HG03159 (cell line): ENCODE measurements around the gene DOCK6.

ENCODE experiments used
- ATAC-seq: cut with Tn5 transposase; IDR thresholded peaks from one replicate; pipeline ENCODE4 v1.9.1; 2021; ENCODE audit warnings: mild to moderate bottlenecking, moderate library complexity; ENCODE audit not compliant: unreplicated experiment

DOCK6 gene

DNA sequence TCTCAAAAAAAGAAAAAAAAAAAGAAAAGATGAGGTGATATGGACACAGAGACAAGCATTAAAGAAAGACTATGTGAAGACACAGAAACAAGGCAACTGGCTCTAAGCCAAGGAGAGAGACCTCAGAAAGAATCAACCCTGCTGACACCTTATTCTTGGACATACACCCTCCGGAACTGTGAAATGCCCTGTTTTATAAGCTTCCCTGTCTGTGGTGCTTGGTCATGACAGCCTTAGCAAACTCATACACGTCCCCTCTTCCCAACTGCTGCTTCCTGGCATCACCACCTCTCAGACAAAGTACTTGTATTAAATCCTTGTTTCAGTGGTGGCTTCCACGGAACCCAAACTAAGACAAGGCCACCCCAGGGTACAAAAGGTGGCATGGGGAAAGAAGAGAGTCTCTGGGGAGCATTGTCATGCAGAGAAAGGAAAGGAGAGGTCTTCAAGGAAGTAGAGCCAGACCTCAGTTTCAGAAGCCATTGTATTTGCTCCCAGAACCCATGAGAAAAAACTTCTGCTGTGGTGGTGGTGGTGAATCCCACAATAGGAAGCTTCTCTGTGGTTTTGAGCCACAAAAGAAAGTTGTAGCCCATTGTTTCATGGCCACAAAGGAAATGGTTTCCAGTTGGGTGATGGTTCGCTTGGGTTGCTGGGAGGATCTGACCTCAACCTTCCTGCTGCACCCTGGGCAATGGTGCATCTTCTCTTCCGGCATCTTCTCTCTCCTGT lies 17.3 kb upstream of the DOCK6 start:
- ATAC-seq = no peak

DNA sequence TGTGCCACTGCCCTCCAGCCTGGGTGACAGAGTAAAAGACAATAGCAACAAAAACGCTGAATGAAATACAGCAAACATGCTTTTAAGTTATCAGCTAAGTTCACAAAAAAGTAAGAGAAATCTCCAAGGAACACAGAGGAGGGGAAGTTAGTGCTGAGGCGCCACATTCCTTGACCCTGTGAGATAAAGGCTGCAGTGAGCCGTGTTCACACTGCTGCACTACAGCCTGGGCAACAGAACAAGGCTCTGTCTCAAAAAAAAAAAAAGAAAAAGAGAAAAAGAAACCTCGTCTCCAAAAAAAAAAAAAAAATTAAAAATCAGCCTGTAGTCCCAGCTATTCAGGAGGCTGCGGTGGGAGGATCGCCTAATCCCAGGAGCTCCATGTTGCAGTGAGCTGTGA lies 16.3 kb upstream of the DOCK6 start:
- no peak for ATAC-seq

DNA sequence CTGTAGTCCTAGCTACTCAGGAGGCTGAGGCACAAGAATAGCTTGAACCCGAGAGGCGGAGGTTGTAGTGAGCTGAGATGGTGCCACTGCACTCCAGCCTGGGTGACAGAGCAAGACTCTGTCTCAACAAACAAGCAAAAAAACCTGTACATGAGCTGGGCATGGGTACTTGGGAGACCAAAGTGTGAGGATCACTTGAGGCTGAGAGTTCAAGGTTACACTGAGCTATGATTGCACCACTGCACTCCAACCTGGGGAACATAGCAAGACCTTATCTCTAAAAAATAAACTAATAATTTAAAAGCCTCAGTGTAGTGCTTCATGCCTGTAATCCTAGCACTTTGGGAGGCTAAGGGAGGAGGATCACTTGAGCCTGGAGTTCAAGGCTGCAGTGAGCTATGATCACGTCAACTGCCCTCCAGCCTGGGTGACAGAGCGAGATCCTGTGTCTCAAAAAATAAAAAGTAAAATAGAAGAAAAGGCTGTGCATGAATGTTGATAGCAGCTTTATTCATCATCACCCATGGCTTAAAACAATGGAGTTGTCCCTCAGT lies 12.3 kb upstream of the DOCK6 start:
- ATAC-seq = no peak

DNA sequence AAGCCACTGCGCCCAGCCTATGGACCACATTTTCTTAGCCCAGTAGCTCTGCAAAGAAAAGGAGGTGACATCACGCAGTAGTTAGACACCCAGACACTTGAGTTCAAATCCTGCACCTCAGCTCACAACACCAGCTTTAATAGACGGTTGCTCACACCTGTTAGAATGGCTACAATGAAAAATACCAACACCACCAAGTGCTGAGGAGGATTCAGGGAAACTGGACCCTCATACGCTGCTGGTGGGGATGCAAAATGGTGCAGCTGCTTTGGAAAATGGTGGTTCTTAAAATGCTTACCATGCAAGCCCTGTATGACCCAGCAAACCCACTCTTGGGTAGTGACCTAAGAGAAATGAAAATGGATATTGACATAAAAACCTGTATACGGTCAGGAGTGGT lies 11.7 kb upstream of the DOCK6 start:
- no peak for ATAC-seq

DNA sequence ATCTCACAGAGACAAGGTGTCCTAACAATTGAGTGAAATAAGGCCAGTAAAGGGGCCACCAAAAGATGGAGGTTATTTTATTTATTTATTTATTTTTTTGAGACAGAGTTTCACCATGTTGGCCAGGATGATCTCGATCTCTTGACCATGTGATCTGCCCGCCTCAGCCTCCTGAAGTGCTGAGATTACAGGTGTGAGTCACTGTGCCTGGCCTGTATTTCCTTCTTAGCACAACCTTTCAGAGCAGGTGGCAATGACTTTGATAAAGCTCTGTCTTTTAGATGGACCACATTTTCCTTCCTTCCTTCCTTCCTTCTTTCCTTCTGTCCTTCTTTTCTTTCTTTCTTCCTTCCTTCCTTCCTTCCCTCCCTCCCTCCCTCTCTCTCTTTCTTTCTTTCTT lies 11.0 kb upstream of the DOCK6 start:
- no peak for ATAC-seq

DNA sequence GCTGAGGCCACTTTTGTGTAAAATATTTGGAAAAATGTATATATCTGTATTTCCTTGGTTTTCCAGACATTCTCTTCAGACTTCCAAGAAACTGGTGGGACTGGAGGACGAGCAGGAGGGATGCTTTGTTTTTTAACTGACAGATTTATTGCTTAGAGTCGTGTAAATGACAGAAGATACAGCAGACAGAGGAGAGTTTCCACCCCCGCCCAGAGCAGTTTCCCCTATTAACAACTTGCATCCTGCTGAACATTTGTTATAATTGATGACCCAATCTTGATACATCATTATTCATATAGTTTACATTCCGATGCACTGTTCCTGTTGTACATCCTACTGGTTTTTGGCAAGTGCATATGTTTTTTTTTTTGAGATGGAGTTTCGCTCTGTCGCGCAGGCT lies 7.1 kb upstream of the DOCK6 start:
- no peak for ATAC-seq

DNA sequence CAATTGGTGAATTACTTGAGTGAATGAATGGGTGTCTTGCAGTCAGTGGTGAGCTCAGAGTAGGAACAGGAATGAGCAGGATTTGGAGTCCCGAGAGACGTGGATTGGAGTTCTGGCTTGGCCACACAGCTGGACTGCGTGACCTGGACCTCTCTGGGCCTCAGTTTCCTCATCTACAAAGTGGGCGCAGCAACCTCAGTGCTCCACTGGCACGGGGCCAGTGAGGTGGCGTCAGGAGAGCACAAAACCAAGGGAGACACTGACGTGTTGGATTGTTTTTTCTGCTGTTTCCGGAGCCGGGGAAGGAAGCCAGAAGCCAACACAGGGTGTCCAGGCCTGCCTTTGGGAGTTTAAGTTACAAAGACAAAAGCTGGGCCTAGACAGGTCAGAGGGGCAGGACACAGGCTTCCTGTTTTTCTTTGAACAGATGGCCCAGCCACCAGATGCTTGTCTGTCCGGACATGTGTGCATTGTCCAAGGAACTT lies 6.5 kb upstream of the DOCK6 start:
- ATAC-seq = no peak

DNA sequence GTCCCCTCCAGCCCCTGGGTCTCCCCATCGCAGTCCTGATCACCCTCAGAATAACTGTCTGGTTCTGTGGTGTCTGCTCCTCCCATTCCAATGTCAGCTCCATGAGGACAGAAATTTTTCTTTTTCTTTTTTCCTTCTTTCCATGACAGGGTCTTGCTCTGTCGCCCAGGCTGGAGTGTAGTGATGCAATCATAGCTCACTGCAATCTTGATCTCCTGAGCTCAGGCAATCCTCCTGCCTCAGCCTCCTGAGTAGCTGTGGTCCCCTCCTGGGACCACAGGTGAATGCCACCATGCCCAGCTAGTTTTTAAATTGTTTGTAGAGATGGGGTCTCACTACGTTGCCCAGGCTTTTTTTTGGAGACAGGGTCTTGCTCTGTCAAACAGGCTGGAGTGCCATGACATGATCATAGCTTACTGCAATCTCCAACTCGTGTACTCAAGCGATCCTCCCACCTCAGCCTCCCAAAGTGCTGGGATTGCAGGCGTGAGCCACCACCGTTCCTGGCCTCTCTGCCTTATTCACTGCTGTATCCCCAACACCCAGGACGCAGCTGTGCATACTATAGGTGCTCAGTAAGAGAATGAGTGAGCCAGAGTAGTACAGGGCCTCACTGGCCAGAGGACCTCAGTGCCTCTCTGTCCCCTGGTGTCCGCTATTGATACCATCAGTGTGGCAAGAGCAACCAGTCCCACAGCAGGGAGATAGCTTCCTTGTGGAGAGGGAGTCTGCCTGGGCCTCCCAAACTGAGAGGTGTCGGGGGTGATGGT lies 5.2 kb upstream of the DOCK6 start:
- ATAC-seq = no peak

DNA sequence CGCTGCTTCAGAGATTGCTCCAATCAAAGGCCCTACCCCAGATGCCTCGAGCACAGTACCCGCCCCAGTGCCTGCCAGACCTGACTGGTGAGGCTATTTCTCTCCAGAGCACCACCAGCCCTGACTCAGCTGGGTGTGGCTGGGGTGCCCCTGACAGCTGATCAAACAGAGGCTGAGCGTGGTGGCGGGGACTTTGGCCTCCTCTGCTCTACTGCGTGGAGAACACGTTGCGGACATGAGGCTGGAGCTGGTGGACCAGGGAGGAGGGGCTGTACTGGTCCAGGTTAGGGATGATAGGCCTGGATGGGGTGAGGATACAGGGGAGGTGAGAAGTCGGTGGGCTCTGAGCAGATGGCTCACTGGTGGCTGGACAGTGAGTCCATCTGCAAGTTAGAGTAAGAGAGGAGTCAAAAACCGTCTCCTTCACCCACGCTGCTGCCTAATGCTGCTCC lies 3.5 kb upstream of the DOCK6 start:
- no peak for ATAC-seq

DNA sequence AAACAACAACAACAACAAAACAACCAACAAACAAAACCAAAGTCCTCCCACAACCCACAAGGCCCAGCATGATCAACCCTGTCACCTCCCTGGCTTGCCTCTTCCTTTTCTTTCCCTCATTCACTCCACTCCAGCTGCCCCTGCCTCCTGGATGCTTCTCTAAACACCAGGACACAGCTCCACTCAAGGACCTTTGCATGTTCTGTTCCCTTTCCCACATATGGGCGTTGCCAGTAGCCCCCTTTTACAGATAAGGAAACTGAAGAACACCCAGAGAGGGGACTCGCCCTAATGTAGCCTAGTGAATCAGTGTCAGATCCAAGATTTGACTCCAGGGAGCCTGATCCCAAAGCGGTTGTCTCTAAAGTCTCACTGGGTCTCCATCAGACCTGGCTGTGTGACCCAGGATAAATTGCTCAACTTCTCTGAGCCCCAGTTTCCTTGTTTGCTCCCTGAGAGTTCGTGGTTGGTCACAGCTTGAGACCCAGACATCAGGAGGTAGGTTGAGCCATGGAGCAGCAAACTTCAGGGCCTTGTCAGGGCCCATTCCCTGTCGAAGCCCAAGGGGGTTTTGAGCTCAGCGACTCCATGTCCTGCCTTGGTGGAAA lies 3.0 kb upstream of the DOCK6 start:
- no peak for ATAC-seq

DNA sequence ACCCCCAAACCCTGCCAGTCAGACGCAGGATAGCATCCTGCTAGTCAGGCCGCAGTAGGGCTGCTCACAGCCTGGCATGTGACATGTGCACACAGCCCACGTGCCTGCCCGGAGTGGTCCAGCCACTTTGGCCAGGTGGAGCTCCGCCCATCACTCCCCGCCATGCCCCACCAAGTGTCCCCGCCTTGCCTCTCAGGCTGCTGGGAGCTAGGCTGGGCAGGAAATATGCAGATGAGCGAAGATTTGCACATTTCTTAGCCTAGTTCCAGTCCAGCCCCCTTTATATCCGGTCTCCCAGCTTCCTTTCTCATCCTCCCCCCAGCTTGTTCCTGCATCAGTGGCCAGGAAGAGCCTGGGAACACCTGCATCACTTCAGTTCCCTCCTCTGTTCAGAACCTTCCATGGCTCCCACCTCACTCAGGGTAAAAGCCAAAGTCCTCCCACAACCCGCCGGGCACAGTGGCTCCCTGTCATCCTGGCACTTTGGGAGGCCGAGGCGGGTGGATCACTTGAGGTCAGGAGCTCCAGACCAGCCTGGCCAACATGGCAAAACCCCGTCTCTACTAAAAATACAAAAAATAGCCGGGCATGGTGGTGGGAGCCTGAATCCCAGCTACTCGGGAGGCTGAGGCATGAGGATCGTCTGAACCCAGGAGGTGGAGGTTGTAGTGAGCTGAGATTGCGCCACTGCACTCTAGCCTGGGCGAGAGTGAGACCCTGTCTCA lies 2.3 kb upstream of the DOCK6 start:
- ATAC-seq = no peak

DNA sequence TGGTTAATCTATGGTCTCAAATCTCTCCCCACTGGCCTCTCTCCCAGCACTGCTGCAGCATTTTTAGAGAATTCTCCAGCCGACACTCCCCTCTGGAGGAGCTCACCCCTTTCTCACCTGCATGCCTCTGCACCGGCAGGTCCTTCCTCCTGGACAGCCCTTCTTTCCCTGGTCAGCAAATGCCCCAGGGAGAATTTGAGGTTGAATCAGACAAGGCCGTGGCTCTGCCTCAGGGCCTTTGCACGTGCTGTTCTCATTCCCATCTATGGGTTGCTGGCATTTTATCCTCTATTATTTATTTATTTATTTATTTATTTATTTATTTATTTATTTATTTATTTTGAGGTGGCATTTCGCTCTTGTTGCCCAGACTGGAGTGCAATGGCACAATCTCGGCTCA lies 1.4 kb upstream of the DOCK6 start:
- ATAC-seq = no peak

DNA sequence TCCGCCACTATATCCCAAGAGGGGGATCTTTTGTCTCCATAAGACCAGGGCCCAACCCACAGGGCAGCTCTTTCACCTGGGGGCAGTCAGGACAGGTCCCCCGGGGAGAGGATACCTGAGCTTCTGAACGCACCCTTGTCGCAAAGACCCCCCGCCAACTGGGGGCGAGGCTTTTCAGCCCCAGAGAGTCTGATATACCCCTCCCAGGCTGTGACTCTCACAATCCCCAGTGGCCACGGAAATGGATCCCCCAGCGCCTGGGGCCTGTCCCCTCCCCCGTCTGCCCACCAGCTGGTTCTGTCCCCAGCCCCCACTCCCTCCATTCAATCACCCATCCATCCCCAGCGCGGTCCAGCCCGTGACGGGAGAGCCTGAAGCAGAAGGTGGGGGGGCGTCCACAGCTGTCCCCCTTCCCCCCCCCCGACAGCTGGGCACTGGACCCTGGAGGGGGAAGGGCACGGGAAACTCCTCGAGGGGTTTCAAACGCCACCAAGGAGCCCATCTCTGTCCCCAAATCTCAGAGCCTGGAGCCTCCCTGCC lies 823 bp downstream of the DOCK6 start:
- ATAC-seq = no peak

DNA sequence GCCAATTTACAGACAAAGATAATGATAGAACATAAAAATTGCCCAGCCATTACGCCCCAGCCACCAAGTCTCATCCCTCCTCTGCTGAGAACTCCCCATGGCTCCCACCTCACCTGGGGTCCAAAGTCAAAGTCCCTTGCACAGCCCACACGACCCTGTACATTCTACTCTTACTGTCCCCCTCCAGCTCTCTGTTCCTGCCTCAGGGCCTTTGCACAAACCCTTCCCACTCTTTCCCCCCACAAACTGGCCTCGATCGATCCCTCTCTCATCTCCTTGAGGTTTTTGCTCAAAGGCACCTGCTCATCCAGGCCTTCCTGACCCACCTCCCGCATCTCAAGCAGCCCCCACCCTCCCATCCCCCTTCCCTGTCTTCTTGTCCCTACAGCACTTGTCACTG lies 1.3 kb downstream of the DOCK6 start:
- no peak for ATAC-seq

DNA sequence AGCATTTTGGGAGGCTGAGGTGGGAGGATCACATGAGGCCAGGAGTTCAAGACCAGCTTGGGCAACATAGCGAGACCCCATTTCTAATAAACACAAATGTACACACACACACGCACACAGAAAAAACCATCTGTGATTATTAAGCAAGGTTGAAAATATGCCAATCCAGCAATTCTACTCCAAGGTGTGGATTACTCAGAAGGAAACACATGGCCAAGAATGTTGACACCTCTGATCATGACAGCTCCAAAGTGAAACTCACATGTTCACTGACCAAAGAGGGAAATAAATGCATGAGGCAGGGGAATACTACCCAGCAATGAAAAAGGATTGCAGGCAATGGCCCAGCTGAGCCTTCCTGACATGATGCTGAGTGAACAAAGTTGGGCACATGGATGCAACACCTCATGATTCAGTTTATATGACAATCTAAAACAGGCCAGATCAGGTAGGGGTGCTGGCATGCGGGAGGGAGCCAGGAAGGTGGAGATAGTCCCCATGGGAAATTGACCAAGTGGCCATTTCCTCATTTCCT lies 4.4 kb downstream of the DOCK6 start:
- no peak for ATAC-seq

DNA sequence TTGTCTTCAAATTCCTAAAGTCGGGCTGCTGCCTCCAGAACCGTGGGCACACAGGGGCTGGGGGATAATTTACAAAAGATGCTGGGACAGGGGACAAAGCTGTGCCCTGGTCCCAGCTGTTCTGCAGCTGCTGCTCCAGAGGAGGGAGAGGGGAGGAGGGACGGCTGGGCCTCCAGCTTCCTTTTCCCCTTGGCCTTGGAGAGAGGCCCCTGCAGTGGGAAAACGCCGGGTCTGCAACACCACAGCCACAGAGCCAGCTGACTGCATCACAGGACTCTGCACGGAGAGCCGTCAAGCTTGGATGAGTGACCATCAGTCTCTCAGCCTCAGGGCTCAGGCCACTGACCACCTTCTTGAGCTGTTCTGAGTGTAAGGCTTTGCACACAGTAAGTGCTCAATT lies 6.1 kb downstream of the DOCK6 start:
- ATAC-seq = no peak

DNA sequence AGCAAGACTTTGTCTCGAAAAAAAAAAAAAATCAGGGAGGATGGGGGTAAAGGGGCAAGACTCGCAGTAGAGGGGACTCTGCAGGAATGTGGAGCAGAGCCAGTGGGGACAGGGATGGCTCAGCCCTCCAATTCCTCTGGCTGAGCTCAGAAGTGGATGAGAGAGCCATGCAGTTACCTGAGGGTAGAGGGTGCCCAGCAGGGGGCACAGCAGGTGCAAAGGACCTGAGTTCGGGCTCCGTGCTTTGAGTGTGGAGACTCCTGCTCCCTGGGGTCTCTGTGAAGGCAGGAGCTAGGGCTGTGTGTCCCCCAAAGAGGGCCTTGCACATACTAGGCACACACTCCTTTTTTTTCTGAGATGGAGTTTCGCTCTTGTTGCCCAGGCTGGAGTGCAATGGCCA lies 7.7 kb downstream of the DOCK6 start:
- no peak for ATAC-seq

DNA sequence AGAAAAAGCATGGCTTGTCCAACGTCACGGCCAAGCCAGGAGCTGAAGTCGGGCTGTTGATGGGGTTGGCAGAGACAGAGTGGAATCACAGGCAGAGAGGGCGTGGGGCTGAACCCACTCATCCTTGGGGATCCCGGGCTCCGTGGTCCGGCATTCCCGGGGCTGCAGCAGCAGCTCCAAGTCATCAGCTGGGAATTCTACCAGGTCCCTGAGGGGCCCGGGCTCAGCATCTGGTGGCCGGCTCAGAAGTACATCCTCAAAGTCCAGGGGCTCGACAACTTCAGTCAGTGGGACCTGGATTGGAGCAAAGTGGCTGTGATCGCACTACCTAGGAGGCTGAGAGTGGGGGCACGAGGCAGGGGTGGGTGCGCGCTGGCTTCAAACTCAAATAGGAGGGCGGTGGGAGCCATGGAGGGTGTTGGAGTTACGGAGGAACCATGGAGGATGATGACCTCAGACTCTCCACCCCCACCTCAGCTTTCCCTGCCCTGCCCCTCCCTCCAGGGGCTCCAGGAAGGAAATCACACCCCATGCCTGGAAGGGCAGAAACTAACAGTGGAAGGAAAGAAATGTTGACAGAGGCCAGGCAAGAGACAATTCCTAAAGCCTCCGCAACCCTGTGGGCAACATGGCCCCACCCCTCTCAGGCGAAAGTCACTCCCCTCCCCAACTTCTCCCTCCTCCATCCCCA lies 9.5 kb downstream of the DOCK6 start:
- ATAC-seq = no peak

DNA sequence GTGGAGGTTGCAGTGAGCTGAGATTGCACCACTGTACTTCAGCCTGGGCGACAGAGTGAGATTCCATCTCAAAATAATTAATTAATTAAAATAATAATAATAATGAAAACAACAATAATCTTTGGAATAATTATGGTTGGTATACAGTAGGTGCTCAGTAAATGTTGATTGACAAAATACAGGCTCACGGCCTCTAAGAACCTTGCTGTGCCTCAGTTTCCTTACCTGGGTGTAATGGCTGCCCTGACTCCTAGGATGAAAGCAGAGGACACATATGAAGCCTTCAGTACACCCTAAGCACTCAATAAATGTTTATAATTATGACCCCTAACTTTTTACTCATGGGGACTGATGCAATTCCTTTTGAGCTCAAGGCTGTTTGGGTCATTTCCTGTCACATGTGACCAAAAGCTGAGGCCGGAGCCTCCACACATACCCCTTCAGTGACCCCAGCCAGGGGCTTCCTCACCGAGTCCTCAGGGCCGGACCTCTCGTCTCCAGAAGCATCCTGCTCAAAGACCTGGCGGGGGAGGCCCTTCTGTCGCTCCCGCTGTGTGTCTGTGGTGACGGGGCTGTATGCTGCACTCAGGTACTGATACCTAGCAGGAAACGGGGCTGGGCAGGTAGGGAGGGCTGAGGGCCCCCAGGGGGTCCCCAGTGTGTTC lies 10.5 kb downstream of the DOCK6 start:
- no peak for ATAC-seq
